Central memory CD4-positive, alpha-beta T cell (primary cell): ENCODE measurements around the gene SH3RF3.

Source experiments
- DNase-seq: peaks from one replicate; pipeline ENCODE4 v3.0.0; 2022

Gene SH3RF3

DNA sequence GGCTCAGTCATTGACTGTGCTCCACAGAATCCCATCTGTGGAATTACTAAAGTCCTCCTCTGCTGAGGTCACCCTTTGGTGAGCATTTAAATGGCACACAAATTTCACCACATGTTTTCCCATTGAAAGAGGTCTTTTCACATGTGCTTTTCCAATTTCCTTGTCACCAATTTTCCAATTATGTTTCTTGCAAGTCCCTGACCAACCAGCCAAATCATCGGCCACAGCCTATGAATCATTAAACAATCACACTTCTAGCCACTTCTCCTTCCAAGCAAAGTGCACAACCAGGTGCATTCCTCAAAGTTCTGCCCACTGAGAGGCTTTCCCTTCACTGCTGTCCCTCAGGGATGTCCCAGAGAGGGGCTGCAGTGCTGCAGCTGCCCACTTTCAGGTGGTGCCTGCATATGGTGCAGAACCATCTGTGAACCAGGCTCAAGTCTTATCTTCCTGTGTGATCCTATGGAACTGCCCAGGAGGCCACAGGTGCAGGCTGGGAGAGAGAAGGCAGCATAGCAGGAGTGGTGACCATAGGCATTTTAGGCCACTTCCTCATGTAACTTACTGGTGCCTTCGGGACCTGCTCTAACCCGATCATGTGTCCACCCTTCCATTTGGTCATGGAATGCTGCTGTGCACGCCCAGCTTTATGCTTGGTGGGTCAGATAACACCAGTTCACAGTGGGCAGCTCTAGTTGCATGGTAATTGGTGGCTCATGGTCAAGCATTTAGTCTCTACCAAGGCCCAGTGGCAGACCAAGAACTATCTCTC, 331.7 kb downstream of the SH3RF3 start:
- DNase-seq: no peak

DNA sequence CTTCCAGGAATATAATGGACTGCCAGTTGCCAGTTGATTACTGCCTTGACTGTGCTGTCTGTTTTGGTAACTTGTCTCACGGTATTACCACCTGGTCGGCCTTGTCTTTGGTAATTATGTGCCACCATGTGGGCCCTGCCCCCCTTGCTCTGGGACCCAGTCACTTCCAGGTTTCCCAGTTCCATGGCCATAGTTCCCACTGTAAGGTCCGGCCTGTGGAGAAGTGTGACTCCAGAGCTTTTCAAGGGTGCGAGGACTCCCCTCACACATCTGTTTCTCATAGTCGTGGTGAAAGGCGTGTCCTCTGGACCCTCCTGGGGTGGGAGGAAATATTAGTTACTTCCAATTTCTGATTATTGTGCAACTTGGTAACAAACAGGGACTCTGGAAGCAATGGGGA, 334.2 kb downstream of the SH3RF3 start:
- DNase-seq: no peak

DNA sequence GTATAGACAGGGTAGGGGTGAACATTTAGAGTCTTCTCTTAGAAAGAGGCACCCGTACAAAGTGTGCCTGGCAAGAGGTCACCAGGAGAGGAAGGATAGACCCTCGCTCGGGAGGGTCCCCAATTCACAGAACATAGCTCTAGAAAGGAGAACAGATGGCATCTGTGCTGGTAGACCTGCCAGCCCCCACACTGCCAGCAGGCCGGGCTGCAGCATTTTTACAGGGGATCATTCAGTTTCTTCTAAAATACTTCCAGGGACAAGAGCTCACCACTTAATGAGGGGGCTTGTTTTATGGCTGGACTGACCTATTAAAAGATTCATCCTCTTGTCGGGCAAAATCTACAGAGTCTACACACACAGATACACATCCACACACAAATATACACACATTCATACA, 334.9 kb downstream of the SH3RF3 start:
- DNase-seq: no peak

DNA sequence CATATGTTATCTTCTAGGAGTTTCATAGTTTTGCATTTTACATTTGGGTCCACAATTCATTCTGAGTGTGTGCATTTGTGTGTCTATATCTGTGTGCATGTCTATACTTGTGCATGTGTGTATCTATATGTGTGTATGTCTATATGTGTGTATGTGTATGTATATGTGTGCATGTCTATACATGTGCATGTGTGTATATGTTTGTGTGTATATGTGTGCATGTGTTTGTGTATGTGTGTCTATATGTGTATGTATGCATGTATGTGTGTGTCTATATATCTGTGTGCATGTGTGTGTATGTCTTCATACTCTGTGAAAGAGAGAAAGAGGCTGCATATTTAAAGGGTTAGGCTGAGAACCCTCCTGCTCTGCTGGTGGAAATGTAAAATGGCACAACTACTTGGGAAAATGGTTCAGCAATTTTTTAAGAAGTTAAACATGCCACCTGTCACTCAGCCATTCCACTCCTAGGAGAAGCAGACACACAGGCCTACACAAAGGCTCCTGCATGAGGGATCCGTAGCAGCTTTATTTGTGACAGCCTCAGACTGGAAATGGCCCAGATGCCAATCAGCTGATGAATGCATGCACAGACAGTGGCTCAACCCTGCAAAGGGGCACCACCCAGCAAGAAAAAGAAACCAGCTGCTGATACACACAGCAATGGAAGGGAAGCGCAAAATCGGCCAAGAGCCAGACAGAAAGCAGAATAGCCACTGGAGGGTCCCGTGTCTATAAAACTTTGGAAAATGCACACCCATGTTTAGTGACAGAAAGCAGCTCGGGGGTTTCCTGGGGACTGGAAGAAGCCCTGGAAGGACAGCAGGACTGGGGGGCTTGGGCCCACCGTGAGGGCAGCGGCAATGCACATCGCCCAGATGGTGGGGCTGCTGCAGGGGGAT, 337.9 kb downstream of the SH3RF3 start:
- DNase-seq: no peak

DNA sequence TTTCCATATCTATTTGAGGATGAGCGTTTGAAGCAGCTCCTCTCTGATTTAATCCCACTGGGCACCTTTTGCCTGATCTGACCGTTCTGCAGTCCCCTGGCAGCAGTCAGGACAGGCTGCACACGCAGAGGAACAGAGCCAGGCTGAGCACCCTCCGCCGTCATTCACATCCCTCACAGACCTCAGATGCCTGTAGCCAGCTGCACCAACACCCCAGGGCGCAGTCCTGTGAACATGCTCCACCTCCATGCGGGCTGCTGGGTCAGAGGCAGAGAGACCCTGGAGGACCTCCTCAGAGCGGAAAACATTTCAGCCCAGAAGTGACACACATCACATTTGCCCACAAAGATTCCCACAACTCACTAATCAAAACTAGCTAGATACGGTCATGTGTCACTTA, 338.7 kb downstream of the SH3RF3 start:
- no peak for DNase-seq

DNA sequence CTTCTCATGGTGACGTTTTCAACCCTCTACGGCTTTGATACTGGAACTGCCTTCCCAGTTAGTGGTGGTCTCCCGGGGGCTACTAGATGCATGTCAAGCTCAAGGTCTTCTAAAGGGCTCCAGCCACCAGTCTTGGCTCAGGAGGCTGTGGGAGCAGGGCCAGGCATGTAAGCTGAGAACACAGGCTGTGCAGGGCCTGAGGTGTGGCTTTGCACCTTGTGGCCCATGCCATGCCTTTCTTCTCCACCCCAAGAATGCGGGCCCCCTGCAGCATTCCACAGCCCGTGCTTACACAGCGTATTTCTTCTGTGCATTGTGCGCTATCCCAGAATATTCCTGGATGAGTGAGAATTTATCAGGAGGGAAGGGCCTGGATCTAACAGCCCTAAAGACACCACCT, 339.9 kb downstream of the SH3RF3 start:
- no peak for DNase-seq

DNA sequence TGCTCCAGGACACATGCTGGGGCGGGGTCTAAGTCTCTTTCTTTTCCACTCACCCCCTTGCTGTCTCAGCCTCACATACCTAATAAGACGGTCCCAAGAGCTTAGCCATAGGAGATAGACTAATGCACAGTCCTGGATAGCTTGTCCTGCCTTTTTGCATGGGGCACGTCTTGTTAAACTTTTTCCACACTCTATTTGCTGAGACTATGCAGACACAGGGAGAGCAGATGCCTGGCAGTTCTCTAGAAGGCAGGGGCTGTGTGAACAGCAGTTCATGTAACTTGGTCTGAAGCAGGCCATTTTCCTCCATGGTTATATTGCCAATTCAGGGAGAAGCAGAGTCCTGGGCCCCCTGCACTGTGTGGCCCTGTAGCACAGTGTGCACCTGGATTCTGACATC, 342.7 kb downstream of the SH3RF3 start:
- no peak for DNase-seq

DNA sequence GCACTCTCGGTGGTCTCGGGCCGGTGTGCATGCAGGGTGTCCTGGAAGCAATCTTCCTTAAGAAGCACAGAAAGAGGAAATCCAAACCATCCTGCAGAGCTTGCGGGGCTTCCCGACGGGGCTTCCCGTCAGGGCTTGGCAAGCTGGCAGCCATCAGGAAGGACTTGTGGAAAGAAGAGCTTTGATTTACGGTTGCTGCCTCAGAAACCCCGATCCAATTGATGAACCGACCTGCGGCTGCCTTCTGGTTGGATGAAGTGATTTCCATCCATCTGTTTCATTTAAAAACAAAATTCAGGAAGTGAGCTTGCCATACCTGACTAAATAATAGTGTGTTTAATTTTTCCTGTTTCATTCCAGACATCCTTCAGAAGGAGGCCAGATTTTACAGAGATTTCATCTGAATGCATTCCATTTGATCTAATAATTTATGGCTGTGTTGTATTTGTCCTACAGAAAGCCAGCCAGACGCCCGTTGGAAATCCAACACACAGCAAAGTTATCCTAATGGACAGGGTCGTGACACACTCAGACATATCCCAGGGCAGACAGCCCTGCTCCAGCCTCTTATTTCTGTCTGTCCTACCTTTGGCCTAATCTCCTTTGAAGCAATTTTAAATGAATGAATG, 343.4 kb downstream of the SH3RF3 start:
- no peak for DNase-seq

DNA sequence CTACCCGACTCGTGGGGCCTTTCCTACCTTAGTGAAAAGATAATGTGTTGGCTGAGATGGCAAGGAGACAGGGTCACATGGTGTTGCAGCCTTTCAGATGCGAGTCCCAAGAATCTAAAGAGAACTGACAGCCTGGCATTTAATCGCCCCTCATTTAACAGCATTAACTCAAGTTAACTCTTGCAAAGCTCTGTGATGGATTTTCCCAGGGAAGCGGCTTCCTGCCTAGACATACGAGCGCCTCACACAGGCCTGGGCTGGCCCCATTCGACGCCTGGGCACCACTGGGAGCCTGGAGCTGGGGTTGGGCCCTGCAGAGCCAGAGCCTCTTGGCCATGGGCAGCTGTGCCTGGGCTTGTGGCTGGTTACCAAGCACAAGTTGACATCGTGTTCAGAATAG, 344.0 kb downstream of the SH3RF3 start:
- no peak for DNase-seq

DNA sequence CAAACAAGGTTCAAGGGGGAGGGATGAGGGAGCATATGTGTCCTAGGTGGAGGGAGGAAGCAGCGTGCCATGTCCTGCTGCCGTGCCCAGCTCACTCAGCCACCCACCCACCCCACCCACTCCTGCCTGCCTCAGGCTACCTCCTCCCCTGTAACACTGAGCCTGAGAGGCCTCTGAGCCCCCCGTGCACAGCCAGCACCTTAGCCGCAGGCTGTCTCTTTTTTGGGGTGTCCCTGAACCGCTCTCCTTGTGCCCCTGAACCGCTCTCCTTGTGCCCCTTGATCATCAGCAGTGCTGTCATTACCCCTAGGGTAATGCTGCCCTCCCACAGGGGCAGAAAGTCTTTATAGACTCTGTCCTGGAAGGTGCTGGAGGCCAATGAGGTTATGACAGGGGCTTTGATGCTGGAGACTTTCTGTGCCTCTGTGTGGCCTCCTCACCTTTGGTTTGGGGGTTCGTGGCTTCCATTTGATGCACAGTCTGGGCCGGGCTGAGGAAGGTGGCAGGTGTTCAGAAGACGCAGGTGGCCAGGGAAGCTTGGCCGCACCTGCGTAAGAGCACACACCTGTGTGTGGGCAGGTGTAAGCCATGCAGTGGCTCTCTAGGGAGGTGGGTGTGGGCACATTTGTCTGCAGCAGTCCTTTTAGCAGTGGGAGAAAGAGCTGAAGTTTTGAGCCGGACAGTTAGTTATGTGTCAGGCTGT, 344.8 kb downstream of the SH3RF3 start:
- no peak for DNase-seq

DNA sequence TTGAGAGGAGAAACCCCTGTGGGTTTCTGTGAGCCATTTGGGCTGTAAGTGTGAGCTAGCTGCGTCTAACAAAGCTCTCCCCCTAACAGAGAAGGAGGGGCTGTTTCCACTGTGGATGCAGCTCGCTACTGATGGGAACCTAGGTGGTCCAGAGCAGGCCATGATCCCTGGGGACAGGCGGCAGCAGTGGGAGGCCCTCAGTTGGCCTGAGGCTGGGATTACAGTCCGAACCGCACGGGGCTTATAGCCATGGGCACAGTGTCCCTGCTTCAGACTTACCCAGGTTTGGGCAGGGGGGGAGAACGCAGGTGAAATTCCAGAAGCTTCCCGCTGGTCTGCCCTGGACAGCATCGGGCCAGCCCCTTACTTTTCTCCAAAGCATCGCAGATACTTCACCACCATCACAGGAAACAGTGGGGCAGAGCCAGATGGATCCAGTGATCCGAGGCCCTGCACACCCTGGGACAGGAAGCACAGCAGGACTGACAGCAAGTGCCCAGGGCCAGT, 345.4 kb downstream of the SH3RF3 start:
- no peak for DNase-seq

DNA sequence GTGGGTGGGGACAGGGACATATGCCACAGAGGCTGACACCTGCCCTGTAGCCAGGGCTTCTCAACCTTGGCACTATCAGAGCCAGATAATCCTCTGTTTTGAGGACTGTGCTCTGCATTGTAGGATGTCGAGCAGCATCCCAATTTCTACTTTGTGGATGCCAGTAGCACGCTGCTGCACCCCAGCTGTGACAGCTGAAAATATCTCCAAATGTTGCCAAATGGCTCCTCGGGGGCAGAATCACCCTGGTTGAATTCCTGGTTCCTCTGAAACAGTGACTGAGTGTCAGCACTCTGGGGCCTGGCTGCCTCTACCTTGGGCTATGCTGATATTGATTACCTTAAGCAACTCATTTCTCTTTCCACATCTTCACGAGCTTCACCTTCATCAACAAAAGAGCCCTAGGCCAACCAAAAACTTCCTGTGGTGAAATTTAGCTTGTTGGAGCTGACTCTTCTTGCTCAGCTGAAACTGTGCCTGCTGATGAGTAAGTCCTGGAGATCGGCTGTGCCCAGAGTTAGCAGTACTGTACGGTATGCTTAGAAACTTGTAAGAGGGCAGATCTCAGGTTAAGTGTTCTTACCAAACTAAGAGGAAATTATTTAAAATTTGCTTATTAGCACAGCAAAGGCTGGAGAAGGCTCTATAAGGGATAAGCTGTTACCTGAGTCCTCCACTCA, 346.7 kb downstream of the SH3RF3 start:
- no peak for DNase-seq

DNA sequence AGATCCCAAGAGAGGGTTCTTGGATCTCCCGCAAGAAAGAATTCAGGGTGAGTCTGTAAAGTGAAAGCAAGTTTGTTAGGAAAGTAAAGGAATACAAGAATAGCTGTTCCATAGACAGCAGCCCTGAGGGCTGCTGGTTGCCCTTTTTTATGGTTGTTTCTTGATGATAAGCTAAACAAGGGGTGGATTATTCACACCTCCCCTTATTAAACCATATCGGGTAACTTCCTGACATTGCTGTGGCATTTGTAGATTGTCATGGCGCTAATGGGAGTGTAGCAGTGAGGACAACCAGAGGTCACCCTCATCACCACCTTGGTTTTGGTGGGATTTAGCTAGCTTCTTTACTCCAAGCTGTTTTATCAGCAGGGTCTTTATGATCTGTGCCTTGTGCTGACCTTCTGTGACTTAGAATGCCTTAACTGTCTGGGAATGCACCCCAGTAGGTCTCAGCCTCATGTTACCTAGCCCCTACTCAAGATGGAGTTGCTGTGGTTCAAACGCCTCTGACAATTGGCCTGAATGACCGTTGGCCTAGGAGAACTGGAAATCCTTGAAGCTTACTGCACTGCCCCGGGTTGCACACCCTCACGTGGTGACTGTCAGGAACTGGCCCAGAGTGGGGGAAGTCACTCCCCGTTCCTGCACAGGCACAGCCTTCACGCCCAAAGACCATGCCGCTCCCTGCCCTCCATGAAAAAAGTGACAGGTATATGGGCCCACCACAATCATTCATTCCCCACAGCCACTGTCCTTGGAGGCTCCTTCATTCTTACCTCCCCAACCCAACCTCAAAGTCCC, 347.8 kb downstream of the SH3RF3 start:
- DNase-seq: no peak

DNA sequence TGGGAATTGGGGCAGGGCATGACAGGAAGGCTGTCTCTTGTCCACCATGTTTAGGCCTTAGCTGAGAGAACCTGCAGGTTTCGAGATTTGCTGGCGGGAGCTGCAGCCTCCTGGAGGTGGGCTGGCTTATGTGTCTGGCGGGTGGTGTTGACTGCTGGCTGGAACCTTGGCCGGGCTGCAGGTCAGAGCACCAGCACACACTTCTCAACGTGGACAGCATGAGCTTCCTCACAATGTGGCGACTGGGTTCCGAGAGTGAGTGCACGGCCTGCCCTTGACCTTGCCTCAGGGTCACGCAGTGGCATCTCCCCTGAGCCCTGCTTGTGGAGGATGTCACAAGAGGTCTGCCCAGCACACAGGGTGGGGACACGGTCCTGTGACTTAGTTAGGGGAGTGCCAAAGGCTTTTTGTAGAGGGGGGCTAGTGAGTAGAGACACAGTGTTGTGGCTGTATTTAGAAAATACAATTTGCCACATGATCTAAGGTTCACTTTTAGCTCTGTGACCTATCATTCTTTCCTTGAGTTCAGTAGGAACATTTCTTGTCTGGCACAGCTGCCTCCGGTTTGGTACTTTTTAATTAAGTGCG, 350.0 kb downstream of the SH3RF3 start:
- no peak for DNase-seq

DNA sequence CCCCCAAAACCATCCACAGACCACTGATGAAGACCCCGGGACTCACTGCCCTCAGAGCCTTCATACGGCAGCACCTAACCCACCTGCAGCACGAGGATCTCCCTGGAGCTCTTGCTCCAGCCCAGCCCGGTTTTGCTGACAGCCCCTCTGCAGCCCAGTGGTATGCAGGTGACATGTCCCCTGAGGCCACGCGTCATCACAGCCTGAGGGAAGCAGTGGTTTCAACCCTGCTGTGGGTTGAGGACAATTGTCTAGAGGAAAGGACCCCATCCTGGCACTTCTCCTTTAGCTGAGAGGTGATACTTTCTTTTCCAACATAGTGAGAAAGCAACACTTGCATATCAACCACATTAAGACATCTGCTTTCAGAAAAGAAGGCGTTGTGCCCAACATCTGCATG, 350.8 kb downstream of the SH3RF3 start:
- no peak for DNase-seq

DNA sequence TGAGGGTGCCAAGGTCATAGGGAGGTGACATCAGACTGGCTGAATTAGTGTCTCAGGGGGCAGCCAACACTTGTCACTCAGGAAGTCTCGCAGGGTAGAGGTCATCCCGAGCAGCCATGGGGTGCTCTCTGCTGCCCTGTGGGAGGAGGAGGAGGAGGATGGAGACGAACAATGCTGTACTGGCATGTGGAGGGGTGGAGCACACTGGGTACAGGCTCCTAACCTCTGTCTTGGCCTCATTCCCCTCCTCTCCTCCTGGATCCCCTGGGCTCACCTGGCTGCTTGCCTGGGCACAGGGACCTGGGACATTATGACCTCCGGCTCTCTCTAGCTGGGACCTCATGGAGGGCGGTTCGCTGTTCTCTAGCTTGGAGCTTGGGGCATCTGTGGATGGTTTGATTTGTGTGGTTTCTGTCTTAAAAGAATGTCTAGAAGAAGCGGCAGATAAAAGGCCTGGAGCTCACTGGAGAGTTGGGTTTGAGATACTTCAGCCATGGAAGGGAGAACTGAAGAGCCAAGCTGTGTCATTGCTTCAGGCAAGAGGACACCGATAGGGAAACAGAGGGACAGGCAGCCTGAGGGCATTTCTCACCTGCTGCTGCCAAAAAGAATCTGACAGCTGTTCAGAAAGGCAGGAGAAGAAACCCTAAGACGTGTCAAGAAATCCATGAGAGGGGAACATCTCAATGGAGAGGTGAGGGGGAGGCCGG, 351.6 kb downstream of the SH3RF3 start:
- no peak for DNase-seq

DNA sequence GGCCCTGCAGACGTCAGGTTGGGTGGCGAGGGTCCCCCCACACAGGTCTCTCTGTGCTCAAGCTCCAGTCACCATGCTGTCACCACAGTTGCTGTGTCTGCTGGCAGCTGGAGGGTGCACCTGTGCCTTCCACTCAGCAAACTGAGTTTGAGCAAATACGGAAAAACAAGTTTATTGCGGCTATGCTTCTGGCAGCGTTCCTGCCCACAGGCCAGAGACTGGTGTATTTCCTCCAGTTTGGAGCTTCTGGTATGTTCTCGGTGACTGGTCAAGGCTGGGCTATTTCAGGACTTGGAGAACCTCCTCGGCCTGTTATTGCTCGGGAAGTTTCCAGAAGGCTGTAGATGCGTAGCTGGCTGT, 352.2 kb downstream of the SH3RF3 start:
- no peak for DNase-seq

DNA sequence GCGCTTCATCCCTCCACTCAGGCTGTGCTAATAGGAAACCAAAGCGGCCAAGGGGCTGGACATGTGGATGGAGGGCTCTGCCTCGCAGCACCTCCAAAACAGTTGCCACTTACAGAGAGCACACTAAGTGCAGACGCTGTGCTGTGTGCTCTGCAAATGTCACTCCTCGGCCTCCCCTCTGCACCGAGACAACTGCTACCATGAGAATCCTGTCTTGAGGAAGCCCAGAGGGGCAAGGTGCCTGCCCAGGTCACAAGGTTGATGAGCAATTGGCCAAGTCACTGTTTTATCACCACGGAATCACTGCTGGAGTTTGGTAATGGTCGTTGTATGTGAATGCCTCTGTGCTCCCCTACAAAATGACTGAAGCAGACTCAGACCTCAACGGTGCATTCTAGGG, 352.6 kb downstream of the SH3RF3 start:
- no peak for DNase-seq

DNA sequence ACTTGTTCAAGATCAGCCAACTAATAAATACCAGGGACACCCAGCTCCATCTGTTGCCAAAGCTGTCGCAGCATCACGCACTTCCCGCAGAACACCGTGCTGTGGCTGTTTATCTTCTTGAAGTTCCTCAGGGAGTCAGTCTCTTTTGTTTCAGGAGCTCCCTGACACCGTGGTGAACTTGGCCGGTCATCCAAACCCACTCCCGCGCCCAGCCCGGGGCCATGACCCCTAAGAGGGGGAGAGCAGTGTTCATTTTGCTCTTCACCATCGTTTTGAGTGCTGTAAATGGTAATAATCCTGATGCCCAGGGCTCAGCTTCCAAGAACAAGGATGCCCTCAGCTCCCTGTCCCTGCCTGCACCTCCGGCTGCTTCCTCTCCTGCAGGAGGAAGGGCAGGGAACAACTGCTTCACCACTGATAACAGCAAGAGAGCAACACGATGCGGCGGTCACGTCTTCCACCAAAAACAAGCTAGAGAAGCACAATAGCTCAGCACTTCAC, 353.4 kb downstream of the SH3RF3 start:
- DNase-seq: no peak
